DOHH2 (cell line): ENCODE measurements around the gene AKAP13.

Experiments
- EZH2phosphoT487 ChIP-seq: fragments of 200-600 bp; sonication (generic); IDR thresholded peaks from 2 replicates; pipeline ENCODE4 v1.6.1; 2017; ENCODE audit warnings: borderline replicate concordance, mild to moderate bottlenecking, antibody characterized with exemption, low read length, moderate library complexity, mixed read lengths
- TF ChIP-seq, protein P1 (sequence below): fragments of 200-600 bp; sonication (generic); IDR thresholded peaks from one replicate; pipeline ENCODE4 v1.5.1; 2014; ENCODE audit warnings: antibody characterized with exemption, mild to moderate bottlenecking, low read depth, low read length; ENCODE audit not compliant: poor library complexity, severe bottlenecking

DNA sequence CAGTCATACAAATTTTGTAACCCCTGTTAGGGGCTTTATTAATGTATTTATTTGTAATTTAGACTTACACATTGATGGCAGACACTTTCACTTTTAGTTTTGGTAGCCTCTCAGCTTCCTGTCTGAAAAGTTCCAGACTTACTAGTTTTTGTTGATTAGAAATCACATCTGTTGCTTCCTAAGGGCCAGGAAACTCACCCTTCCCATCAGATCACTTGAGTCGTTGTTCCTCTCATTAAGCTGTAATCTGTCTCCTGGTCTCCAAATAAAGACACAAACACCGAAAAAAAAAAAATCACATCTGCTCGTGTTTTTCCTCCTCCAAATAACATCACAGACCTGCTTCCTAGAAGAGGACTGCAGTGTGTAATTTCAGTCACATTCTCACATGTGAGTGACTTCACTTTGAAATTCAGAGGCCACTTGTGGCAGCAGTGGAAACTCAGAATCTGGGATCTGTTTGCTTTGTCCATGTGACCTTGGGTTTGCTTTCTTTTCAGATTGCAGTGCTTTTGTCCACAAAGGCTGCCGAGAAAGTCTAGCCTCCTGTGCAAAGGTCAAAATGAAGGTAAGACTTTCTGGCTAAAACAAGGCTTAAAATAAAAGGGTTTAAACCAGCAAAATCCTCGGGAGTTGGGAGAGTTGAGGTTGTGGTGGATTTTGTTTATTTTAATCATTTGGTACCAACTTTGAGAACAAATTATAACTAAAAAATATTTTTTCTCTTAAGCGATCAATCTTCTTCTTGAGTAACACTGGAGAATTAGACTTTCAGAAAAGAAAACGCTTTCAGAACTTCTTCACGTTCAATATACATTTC is 327.3 kb downstream of the AKAP13 start:
- TF ChIP-seq, protein P1, sequence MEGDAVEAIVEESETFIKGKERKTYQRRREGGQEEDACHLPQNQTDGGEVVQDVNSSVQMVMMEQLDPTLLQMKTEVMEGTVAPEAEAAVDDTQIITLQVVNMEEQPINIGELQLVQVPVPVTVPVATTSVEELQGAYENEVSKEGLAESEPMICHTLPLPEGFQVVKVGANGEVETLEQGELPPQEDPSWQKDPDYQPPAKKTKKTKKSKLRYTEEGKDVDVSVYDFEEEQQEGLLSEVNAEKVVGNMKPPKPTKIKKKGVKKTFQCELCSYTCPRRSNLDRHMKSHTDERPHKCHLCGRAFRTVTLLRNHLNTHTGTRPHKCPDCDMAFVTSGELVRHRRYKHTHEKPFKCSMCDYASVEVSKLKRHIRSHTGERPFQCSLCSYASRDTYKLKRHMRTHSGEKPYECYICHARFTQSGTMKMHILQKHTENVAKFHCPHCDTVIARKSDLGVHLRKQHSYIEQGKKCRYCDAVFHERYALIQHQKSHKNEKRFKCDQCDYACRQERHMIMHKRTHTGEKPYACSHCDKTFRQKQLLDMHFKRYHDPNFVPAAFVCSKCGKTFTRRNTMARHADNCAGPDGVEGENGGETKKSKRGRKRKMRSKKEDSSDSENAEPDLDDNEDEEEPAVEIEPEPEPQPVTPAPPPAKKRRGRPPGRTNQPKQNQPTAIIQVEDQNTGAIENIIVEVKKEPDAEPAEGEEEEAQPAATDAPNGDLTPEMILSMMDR: no peak
- TF ChIP-seq EZH2phosphoT487: no peak
